KMS-11 (cell line): ENCODE results near the gene KCNK18.
A peak's percentile ranks its signal among the peaks of the same experiment; 100 is the strongest.

ENCODE experiments used
- H2AFZ ChIP-seq: fragments of 200-600 bp; sonication (generic); 2 replicates; pipeline ENCODE4 v1.6.1; 2016; ENCODE audit warnings: antibody characterized with exemption, mixed run types, low read depth
- H3K27ac ChIP-seq: fragments of 200-600 bp; sonication (generic); 2 replicates; pipeline ENCODE4 v1.6.1; 2016; ENCODE audit warnings: mild to moderate bottlenecking, mixed run types
- H3K27me3 ChIP-seq: fragments of 200-600 bp; sonication (generic); 2 replicates; pipeline ENCODE4 v1.6.1; 2017; ENCODE audit warnings: mild to moderate bottlenecking, low read depth, mixed run types, moderate library complexity; ENCODE audit not compliant: insufficient read depth
- H3K36me3 ChIP-seq: fragments of 200-600 bp; sonication (generic); 2 replicates; pipeline ENCODE4 v1.6.1; 2017; ENCODE audit warnings: mild to moderate bottlenecking, mixed run types; ENCODE audit not compliant: insufficient read depth
- H3K4me1 ChIP-seq: fragments of 200-600 bp; sonication (generic); 2 replicates; pipeline ENCODE4 v1.6.1; 2016; ENCODE audit warnings: mild to moderate bottlenecking, low read depth, mixed run types; ENCODE audit not compliant: poor library complexity, severe bottlenecking
- H3K4me2 ChIP-seq: fragments of 200-600 bp; sonication (generic); 2 replicates; pipeline ENCODE4 v1.7.0; 2016; ENCODE audit warnings: mild to moderate bottlenecking, mixed run types
- H3K4me3 ChIP-seq: fragments of 200-600 bp; sonication (generic); IDR thresholded peaks from 2 replicates; pipeline ENCODE4 v1.6.1; 2017; ENCODE audit warnings: low read depth, low read length, mixed read lengths; ENCODE audit not compliant: insufficient read depth
- H3K79me2 ChIP-seq: fragments of 200-600 bp; sonication (generic); 2 replicates; pipeline ENCODE4 v1.6.1; 2016; ENCODE audit warnings: low read depth, mixed run types; ENCODE audit not compliant: insufficient read depth
- H3K9ac ChIP-seq: fragments of 200-600 bp; sonication (generic); 2 replicates; pipeline ENCODE4 v1.6.1; 2016; ENCODE audit warnings: mild to moderate bottlenecking, mixed run types
- H4K20me1 ChIP-seq: fragments of 200-600 bp; sonication (generic); 2 replicates; pipeline ENCODE4 v1.6.1; 2016; ENCODE audit warnings: mild to moderate bottlenecking, mixed run types; ENCODE audit not compliant: insufficient read depth
- CTCF ChIP-seq: fragments of 200-600 bp; sonication (generic); conservative IDR thresholded peaks from 2 replicates; pipeline ENCODE4 v1.6.1; 2017; ENCODE audit warnings: low read depth, mild to moderate bottlenecking, antibody characterized with exemption, low read length, moderate library complexity, mixed read lengths

The KCNK18 gene

GRCh38 chr10:117215079-117215478, 17.8 kb downstream of the KCNK18 start:
- Histone ChIP-seq H3K27me3 (no peaks in the 10 kb centered on the region), H2AFZ (no peak overlapping the region), H3K9ac (no peak overlapping the region), H3K4me2 (no peak overlapping the region), H3K27ac (no peak overlapping the region), H3K36me3 (no peaks in the 10 kb centered on the region), H3K79me2 (no peaks in the 10 kb centered on the region), H4K20me1 (no peaks in the 10 kb centered on the region), H3K4me3 (no peak overlapping the region), H3K4me1 (no peaks in the 10 kb centered on the region)
- no peak for TF ChIP-seq CTCF

- no peak overlapping the region for H3K27ac ChIP-seq
- H3K4me3 ChIP-seq = no peak overlapping the region
- H3K4me2 ChIP-seq = peak overlapping the region; percentile 34; the same call in 1 of the 2 replicates
- H3K36me3 ChIP-seq = no peaks in the 10 kb centered on the region
- no peak overlapping the region for H3K9ac ChIP-seq
- H3K4me1 ChIP-seq = no peaks in the 10 kb centered on the region
- H2AFZ ChIP-seq = peak overlapping the region; percentile 93; the same call in 1 of the 2 replicates
- no peaks in the 10 kb centered on the region for H3K27me3 ChIP-seq
- H4K20me1 ChIP-seq = no peaks in the 10 kb centered on the region
- H3K79me2 ChIP-seq = no peaks in the 10 kb centered on the region
- no peak for TF ChIP-seq CTCF
Observed at GRCh38 chr10:117216028-117216427, 18.7 kb downstream of the KCNK18 start.

- H3K9ac ChIP-seq = peak overlapping the region; percentile 25; the same call in 1 of the 2 replicates
- no peak overlapping the region for H3K4me3 ChIP-seq
- no peaks in the 10 kb centered on the region for H4K20me1 ChIP-seq
- H3K27ac ChIP-seq = no peak overlapping the region
- H3K4me2 ChIP-seq = peak overlapping the region; percentile 88
- H3K79me2 ChIP-seq = no peaks in the 10 kb centered on the region
- H3K4me1 ChIP-seq = no peaks in the 10 kb centered on the region
- no peaks in the 10 kb centered on the region for H3K27me3 ChIP-seq
- H3K36me3 ChIP-seq = no peaks in the 10 kb centered on the region
- peak; percentile 85 for TF ChIP-seq CTCF
- H2AFZ ChIP-seq = peak overlapping the region; percentile 93
Observed at GRCh38 chr10:117216611-117217195, 19.4 kb downstream of the KCNK18 start.

GRCh38 chr10:117217196-117217761, 20.0 kb downstream of the KCNK18 start:
- no peaks in the 10 kb centered on the region for H3K79me2 ChIP-seq
- peak overlapping the region; percentile 88 for H3K4me2 ChIP-seq
- H3K36me3 ChIP-seq = no peaks in the 10 kb centered on the region
- no peak overlapping the region for H3K4me3 ChIP-seq
- H3K9ac ChIP-seq = peak overlapping the region; percentile 25; the same call in 1 of the 2 replicates
- H3K27ac ChIP-seq = no peak overlapping the region
- H3K27me3 ChIP-seq = no peaks in the 10 kb centered on the region
- no peaks in the 10 kb centered on the region for H4K20me1 ChIP-seq
- TF ChIP-seq CTCF = no peak
- H3K4me1 ChIP-seq = no peaks in the 10 kb centered on the region
- H2AFZ ChIP-seq = peak overlapping the region; percentile 93
